A673 (cell line): ENCODE measurements around the gene SLIT2. TPM values are rescaled to one million over a fixed set of nuclear protein-coding genes. Genes with fewer than 3 reads are reported as not detected.

ENCODE experiments used
- BruUV-seq: library from RNA; stranded (reverse); fragments of 400-500 nt; replicated peaks from 2 replicates; lab custom pipeline; 2021; lab: Mats Ljungman, UMichigan
- CTCF ChIA-PET: fragments of 300-600 bp; sonication (Branson Sonifier 250); formaldehyde crosslinking; loops from one replicate; lab custom pipeline; 2022; ENCODE audit warnings: antibody characterized with exemption; lab: Charles Lee
- POLR2A ChIA-PET: fragments of 300-600 bp; sonication (Branson Sonifier 250); formaldehyde crosslinking; loops from one replicate; lab custom pipeline; 2022; ENCODE audit warnings: antibody characterized with exemption; ENCODE audit not compliant: low non-redundant PET; lab: Charles Lee
- DNase-seq: peaks from one replicate; pipeline ENCODE4 v3.0.0-alpha.2; 2015; ENCODE audit warnings: low spot score
- H3K27ac ChIP-seq: fragments of 200-600 bp; sonication (generic); 2 replicates; pipeline ENCODE4 v1.5.1; 2016; ENCODE audit warnings: mixed run types, low read depth, mild to moderate bottlenecking, mixed read lengths, antibody characterized with exemption, low read length; ENCODE audit not compliant: poor library complexity, severe bottlenecking
- H3K27me3 ChIP-seq: fragments of 200-600 bp; sonication (generic); replicated peaks from 2 replicates; pipeline ENCODE4 v1.6.1; 2017; ENCODE audit warnings: mixed run types, low read depth, mild to moderate bottlenecking, mixed read lengths, antibody characterized with exemption, low read length; ENCODE audit not compliant: insufficient read depth, poor library complexity
- H3K36me3 ChIP-seq: fragments of 200-600 bp; sonication (generic); 2 replicates; pipeline ENCODE4 v1.6.1; 2016; ENCODE audit warnings: mixed run types, mild to moderate bottlenecking, mixed read lengths, antibody characterized with exemption, low read length; ENCODE audit not compliant: insufficient read depth, poor library complexity, severe bottlenecking
- H3K4me1 ChIP-seq: fragments of 200-600 bp; sonication (generic); 2 replicates; pipeline ENCODE4 v1.6.1; 2017; ENCODE audit warnings: mixed run types, mild to moderate bottlenecking, mixed read lengths, antibody characterized with exemption, low read length; ENCODE audit not compliant: insufficient read depth, poor library complexity, severe bottlenecking
- H3K4me3 ChIP-seq: fragments of 200-600 bp; sonication (generic); 2 replicates; pipeline ENCODE4 v1.5.1; 2016; ENCODE audit warnings: low read depth, mixed run types, mild to moderate bottlenecking, mixed read lengths, low read length; ENCODE audit not compliant: poor library complexity, severe bottlenecking
- H3K9me3 ChIP-seq: fragments of 200-600 bp; sonication (generic); 2 replicates; pipeline ENCODE4 v1.6.1; 2016; ENCODE audit warnings: mixed run types, low read depth, mild to moderate bottlenecking, mixed read lengths, antibody characterized with exemption, low read length; ENCODE audit not compliant: poor library complexity, severe bottlenecking
- EZH2 ChIP-seq: fragments of 200-600 bp; sonication (generic); IDR thresholded peaks from 2 replicates; pipeline ENCODE4 v1.6.1; 2017; ENCODE audit warnings: borderline replicate concordance, low read depth, mild to moderate bottlenecking, mixed read lengths, antibody characterized with exemption, low read length; ENCODE audit not compliant: poor library complexity, severe bottlenecking
- intact Hi-C: fragments of 100-400 bp; cut with micrococcal nuclease; formaldehyde crosslinking; loops from one replicate; pipeline ENCODE4 v1.10.0; 2022; ENCODE audit not compliant: unreplicated experiment
- total RNA-seq: library from RNA; stranded (reverse); gene quantifications from 2 replicates; pipeline ENCODE4 v1.2.3, GENCODE V29; 2021
- TF ChIP-seq, protein P1 (sequence below): fragments of 300-800, 200-600 bp; sonication (generic); conservative IDR thresholded peaks from 2 replicates; pipeline ENCODE4 v1.5.1; 2017; ENCODE audit warnings: low read depth, mild to moderate bottlenecking, antibody characterized with exemption, low read length, moderate library complexity, mixed read lengths

The SLIT2 gene
- total RNA-seq, 1 experiment from 2014 or later = 70.6 TPM

- POLR2A ChIA-PET = no interaction called here
- H3K4me1 ChIP-seq = peaks cover 21% of the 10 kb centered on the region
- TF ChIP-seq, protein P1, sequence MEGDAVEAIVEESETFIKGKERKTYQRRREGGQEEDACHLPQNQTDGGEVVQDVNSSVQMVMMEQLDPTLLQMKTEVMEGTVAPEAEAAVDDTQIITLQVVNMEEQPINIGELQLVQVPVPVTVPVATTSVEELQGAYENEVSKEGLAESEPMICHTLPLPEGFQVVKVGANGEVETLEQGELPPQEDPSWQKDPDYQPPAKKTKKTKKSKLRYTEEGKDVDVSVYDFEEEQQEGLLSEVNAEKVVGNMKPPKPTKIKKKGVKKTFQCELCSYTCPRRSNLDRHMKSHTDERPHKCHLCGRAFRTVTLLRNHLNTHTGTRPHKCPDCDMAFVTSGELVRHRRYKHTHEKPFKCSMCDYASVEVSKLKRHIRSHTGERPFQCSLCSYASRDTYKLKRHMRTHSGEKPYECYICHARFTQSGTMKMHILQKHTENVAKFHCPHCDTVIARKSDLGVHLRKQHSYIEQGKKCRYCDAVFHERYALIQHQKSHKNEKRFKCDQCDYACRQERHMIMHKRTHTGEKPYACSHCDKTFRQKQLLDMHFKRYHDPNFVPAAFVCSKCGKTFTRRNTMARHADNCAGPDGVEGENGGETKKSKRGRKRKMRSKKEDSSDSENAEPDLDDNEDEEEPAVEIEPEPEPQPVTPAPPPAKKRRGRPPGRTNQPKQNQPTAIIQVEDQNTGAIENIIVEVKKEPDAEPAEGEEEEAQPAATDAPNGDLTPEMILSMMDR = peak; percentile 66
- TF ChIP-seq EZH2 = no peak
- no peaks in the 10 kb centered on the region for H3K36me3 ChIP-seq
- intact Hi-C loops = no loop called here
- H3K9me3 ChIP-seq = no peaks in the 10 kb centered on the region
- no peak overlapping the region for H3K4me3 ChIP-seq
- H3K27ac ChIP-seq = no peak overlapping the region
- BruUV-seq = no TSS peak
- H3K27me3 ChIP-seq = no peaks in the 10 kb centered on the region
- peak; percentile 42 for DNase-seq
- CTCF ChIA-PET = no interaction called here
Observed at GRCh38 chr4:20299515-20299914, 47.8 kb downstream of the SLIT2 start.

GRCh38 chr4:20301161-20301560 is 49.5 kb downstream of the SLIT2 start:
- H3K36me3 ChIP-seq = no peaks in the 10 kb centered on the region
- intact Hi-C loops = no loop called here
- CTCF ChIA-PET = interaction anchor here (0.6 kb wide), 1 partner anchor 49 kb away, joined by 3 read pairs; no protein-coding TSS in a partner anchor
- peaks cover 19% of the 10 kb centered on the region for H3K4me1 ChIP-seq
- no peak overlapping the region for H3K4me3 ChIP-seq
- H3K27me3 ChIP-seq = no peaks in the 10 kb centered on the region
- POLR2A ChIA-PET = no interaction called here
- no peaks in the 10 kb centered on the region for H3K9me3 ChIP-seq
- no peak overlapping the region for H3K27ac ChIP-seq
- DNase-seq = no peak
- BruUV-seq = no TSS peak
- TF ChIP-seq EZH2 = no peak
- TF ChIP-seq, protein P1 = no peak
